ENCODE data around the gene CSNK1G3.

The CSNK1G3 gene

GRCh38 chr5:123512611-123513461 is 859 bp downstream of the CSNK1G3 start:
- DNase-seq (ENCODE audit: low read depth, low spot score): no peak

DNA sequence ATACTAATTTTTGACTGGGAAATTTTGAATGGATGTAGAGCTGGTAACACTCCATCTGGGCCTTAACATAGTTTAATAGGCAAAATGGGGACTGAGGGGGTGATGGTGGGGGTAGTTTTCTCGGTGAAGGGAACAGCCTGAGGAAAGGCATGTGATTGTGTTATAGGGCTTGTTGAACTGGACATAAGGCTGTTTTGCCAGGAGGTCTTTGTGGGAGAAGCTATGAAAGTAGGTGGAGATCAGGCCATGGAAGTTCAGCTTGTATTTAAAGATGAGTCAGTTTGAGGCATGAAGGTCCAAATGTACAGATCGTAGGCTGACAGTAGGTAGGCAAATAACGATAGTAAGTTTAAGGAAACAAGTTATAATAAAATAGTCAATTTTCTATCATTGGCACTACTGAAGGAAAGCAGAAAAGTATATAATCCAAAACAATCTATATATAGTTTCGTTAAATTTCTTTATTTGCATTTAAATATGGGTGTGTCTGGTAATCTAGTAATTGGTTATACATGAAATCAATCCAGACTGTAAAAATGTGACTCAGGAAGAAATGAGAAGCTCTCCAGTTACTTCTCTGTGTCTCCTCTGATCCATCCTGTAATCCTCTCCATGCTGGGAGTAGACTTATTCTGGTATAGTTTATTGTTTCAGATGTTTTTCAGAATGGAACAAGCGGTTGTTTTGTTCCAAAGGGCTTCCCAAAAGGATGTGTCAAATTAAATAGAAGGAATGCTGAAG is 2.8 kb downstream of the CSNK1G3 start:
- no peak for DNase-seq (ENCODE audit: low read depth, low spot score)

GRCh38 chr5:123515904-123516303 is 3.9 kb downstream of the CSNK1G3 start:
- DNase-seq (ENCODE audit: low read depth, low spot score): no peak

- DNase-seq (ENCODE audit: low read depth, low spot score): no peak
Measured at GRCh38 chr5:123517476-123517875, 5.5 kb downstream of the CSNK1G3 start.

DNA sequence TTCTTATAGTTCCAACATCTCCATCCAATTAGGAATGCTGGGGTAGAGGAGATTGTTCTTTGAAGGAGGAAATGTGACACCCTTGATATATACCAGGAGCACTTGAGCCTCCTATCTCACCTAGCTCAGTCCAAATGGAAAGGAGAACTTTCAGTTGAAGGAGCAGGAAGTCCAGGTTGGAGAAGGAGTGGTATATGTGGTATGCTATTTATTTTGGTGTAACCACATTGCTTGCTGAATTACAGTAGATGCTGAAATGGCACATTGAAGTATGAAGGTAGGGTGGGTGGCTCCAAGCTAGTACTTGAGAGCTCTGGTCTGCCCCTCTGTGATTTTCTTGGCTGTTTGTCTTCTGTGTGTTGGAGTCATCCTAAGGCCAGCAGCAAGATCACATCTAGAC is 6.1 kb downstream of the CSNK1G3 start:
- no peak for DNase-seq (ENCODE audit: low read depth, low spot score)

DNA sequence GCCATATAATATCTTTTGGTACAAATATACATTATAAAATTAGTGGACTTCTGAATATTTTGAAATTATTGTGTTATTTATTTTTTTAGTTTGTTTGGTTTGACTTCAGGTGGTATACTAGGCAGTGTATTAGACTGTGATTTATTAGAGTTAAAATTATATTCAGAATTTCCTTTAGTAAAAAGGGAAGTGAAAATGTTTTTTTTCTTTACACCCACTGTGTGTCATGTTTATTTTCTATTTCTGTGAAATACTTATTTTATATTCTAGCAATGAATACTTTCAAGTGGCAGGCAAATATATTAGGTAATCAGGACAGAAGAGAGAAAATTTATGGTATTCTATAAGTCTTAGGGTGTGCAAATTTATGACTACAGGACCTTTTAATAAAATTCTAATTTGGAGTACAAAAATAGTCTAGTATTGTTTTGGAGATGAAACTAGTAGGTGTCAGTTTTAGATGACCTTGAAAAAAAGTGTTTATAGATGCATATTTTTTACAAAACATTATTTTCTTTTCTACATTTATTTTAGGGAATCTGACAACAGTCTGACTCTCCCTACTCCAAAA is 8.8 kb downstream of the CSNK1G3 start:
- DNase-seq (ENCODE audit: low read depth, low spot score): no peak

- DNase-seq (ENCODE audit: low read depth, low spot score): no peak
Measured at GRCh38 chr5:123524146-123524545, 12.2 kb downstream of the CSNK1G3 start.

DNA sequence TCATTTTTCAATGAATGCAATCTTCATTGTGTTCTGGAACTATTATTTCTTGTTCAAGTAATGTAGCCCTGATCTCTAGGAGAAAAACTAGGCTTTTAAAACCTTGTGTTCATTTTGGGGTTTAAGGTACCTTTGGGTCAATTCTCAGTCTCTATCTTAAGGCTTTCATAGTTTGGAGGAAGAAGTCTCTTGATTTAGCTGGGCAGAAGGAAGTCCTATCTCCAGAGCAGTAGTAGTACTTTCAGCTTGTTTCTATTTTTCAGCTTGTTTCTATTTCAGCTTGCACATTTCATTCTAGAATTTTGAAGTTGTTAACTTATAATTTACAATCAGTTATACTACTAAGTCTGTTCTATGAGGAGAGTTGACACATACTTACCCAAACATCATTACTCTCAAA is 15.2 kb downstream of the CSNK1G3 start:
- no peak for DNase-seq (ENCODE audit: low read depth, low spot score)

- DNase-seq (ENCODE audit: low read depth, low spot score): no peak
Measured at GRCh38 chr5:123528065-123528464, 16.1 kb downstream of the CSNK1G3 start.

DNA sequence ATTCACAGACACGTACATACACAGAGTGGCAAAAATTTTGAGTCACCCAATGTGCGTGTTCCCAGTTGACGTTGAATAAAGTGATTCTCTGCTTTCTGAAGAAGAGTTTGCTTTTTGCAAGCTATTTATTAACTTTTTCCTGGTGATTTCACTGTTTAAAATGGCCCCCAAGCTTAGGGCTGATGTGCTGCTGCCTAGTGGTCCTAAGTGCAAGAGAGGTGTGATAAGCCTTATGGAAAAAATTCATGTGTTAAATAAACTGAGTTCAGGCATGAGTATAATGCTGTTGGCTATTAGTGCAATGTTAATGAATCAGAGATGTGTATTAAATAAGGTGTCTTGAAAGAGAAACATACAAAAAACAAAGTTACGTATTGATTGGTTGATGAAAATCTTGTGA is 16.9 kb downstream of the CSNK1G3 start:
- DNase-seq (ENCODE audit: low read depth, low spot score): no peak

DNA sequence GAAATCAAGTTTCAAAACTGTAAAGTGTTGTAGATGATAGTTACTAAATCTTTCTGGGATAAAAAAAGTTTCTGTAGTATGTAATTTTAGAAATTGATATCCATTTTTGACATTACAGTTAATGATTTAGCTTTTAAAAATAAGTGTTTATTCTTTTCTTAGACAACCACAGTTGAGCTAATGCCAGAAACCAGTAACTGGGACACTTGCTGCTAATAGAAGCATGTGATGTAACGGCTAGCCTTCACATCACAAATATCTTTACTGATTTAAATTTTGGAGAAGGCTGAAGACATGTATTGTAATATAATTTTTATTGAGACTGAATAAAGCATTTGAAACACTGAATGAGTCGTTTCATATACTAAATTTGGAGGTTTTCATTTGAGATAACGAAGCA is 18.8 kb downstream of the CSNK1G3 start:
- no peak for DNase-seq (ENCODE audit: low read depth, low spot score)

DNA sequence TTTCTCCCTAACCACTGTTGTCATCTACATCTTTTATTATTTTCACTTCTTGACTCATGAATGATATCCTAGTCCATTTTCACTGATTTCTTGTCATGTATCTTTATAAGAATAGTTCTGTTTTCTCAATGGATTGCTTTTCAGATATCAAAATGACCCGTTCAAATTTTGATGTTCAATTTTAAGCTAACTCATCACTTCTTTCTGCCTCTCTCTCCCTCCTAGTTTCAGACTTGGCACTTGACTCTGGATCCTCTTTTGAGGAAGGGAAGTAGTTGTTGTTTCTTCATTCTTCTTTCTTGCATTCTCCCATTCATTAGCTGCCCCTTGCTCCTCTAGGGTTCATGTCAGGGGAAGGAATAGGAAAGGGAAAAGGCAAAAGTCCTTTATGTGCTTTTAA is 23.7 kb downstream of the CSNK1G3 start:
- no peak for DNase-seq (ENCODE audit: low read depth, low spot score)

- DNase-seq (ENCODE audit: low read depth, low spot score): no peak
Measured at GRCh38 chr5:123537256-123537655, 25.3 kb downstream of the CSNK1G3 start.

DNA sequence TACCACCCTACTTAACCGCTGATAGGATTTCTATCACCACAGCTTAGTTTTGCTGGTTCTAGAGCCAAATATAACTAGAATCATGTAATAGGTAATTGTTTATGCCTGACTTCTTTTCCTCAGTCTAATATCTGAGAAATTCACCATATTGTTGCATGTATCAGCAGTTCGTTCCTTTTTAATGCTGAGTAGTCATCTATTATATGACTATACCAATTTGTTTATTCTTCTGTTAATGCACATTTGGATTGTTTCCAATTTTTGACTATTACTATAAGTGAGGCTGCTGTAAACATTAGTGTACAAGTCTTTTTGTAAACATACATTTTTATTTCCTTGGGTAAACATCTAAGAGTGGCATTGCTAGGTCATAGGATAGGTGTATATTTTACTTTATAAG is 25.9 kb downstream of the CSNK1G3 start:
- DNase-seq (ENCODE audit: low read depth, low spot score): no peak

DNA sequence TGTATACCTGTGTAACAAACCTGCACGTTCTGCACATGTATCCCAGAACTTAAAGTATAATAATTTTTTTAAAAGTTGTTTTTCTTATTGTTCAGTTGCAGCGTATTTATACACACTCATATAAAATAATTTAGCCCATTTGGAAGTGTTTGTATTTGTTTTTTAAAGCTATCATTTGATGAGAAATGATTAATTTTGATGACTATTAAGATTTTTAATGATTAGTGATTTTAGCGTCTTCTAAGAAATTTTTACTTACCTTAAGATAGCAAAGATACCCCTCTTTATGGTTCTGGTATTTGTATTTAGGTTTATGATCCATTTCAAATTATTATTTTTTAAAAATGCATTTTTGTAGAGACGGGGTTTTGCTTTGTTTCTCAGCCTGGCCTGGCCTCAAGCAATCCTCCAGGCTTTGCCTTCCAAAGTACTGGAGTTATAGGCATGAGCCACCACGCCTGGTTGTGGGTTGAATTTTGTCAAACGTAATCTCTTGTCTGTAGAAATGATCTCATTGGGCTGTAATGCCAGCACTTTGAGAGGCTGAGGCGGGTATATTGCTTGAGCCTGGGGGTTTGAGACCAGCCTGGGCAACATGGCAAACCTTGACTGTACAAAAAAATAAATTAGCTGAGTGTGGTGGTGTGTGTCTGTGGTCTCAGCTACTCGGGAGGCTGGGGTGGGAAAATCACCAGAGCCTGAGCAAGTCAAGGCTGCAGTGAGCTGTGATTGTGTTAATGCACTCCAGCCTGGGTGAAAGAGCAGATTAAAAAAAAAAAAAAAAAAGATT is 26.9 kb downstream of the CSNK1G3 start:
- no peak for DNase-seq (ENCODE audit: low read depth, low spot score)

DNA sequence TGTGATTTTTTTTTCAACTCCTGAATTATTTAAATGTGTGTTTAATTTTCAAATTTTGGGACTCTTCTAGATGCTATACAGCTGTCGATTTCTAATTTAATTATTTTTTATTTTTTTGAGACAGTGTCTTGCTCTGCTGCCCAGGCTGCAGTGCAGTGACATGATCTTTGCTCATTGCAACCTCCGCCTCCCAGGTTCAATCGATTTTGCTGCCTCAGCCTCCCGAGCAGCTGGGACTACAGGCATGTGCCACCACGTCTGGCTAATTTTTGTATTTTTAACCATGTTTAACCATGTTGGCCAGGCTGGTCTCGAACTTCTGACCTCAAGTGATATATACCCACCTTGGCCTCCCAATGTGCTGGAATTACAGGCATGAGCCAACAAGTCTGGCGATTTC is 28.6 kb downstream of the CSNK1G3 start:
- no peak for DNase-seq (ENCODE audit: low read depth, low spot score)

GRCh38 chr5:123543438-123543837 is 31.5 kb downstream of the CSNK1G3 start:
- DNase-seq (ENCODE audit: low read depth, low spot score): no peak

GRCh38 chr5:123545506-123545905 is 33.5 kb downstream of the CSNK1G3 start:
- no peak for DNase-seq (ENCODE audit: low read depth, low spot score)

DNA sequence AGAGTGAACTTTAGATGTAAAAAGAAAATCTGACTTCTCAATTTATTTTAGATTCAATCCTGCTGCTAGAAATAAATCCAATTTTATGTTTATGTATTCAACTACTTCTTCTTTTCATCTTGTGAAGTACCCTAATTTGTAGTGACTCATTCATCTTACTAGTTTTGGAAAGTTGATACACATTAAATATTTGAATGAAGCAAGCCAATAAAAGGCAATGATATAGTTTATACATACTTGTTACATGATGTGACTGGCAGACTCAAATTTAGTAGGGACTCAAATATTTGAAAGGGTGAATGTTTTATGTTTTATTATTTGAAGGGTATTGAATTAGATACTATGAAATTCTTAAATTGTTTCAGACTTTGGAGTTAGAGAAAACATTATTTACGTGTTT is 34.7 kb downstream of the CSNK1G3 start:
- no peak for DNase-seq (ENCODE audit: low read depth, low spot score)

DNA sequence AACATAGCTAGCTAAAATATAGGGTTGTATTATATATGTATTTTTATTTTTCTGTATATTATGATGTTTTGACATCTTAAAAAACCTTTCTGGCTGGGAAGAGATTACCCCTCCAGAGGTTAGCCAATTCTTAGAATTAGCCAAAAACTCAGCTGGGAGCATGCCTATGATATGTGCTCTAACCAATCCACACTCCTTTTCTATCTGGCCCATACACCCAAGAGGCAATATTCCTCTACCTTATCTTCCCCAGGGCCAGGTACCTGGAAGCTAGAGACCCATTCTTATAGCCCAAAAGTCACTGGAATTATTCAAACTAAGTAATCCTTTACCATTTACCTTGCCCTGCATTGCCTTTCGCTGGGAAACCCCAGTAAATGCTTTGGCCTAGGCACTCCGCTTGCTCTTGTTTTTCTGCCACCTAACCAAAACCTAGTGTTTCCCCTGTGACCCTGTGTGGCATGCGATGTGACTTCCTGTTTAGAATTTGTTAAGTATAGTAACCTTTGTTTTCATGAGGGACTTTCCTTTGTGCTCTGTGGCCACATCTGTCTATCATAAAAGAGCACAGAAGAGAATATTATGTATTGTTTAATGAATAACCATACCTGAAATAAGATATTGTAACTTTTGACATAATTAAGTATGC is 37.4 kb downstream of the CSNK1G3 start:
- DNase-seq (ENCODE audit: low read depth, low spot score): peak; percentile 23

DNA sequence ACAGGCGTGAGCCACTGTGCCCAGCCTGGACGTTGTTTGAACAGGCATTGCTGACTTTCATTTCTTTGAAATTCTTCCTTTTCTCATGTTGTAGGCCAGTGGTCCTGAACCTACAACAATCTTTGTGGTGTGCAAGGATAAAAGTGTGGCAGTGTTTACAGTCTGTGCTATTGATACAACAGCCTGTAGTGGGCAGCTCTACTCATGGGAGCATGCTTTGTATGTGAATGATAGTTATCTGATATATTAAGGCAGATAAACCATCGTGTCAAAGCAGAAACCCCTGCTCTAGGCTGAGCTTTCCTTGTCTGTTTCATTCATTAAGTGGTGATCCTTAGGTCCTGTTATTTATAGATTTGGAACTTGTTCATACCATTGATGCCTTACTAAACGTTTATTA is 42.6 kb downstream of the CSNK1G3 start:
- DNase-seq (ENCODE audit: low read depth, low spot score): no peak

Data from activated CD4-positive, CD25-positive, alpha-beta regulatory T cell treated with anti-CD3 and anti-CD28 coated beads, Interleukin-2, amount 50 U/mL, for 16 hours (primary cell).